Activated CD4-positive, alpha-beta T cell treated with anti-CD3 and anti-CD28 coated beads for 24 hours (primary cell): Measurements from ENCODE around the gene PRSS1.

ENCODE experiments used
- DNase-seq, 2 donors: peaks; one replicate each; pipeline ENCODE4 v3.0.0-alpha.2; 2020; ENCODE audit warnings: low read depth in 2 of 2

PRSS1 gene

DNA sequence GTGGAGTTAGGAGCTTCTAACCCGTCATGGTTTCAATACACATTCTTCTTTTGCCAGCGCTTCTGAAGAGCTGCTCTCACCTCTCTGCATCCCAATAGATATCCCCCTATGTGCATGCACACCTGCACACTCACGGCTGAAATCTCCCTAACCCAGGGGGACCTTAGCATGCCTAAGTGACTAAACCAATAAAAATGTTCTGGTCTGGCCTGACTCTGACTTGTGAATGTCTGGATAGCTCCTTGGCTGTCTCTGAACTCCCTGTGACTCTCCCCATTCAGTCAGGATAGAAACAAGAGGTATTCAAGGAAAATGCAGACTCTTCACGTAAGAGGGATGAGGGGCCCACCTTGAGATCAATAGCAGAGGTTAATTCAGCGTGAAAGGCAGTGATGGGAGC, 43.9 kb downstream of the PRSS1 start:
- DNase-seq = no peak

DNA sequence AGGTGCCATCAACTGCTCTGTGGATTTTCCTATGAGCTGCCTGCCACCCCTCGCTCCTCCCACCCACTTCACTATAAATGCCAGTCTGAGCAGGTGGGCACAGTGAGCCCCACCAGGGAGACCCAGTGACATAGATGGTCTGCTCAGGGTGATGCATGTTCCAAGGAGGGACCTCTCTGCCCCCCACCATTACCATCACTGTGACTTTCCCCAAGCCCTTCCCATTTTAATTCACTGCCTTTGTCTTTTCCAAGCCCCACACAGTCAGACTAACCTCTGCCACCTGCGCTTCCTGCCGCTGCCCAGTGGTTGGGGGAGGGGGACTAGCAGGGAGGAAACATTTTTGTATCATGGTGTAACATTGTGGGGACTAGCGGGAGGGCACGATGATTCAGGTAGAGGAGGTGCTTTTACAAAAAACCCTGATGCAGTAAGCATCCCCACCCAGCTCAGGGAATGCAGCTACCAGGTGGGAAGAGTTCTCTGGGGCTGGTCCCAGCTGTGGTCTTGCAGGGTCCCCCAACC, 46.1 kb downstream of the PRSS1 start:
- DNase-seq = no peak

DNA sequence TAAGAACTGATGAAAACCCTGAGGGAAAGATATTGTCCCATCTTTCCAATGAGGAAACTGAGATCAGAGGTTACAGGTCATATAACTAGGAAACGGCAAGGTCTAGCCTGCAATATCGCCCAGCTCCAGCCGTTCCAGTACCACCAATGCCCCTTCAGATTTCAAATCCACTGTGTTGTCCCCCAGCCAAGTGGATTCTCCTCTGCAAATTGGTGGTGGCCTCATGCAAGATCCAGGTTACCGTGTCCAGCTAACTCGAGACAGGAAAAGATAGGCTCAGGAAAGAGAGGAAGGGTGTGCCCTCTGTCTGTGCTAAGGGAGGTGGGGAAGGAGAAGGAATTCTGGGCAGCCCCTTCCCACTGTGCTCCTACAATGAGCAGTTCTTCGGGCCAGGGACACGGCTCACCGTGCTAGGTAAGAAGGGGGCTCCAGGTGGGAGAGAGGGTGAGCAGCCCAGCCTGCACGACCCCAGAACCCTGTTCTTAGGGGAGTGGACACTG, 46.8 kb downstream of the PRSS1 start:
- no peak for DNase-seq

DNA sequence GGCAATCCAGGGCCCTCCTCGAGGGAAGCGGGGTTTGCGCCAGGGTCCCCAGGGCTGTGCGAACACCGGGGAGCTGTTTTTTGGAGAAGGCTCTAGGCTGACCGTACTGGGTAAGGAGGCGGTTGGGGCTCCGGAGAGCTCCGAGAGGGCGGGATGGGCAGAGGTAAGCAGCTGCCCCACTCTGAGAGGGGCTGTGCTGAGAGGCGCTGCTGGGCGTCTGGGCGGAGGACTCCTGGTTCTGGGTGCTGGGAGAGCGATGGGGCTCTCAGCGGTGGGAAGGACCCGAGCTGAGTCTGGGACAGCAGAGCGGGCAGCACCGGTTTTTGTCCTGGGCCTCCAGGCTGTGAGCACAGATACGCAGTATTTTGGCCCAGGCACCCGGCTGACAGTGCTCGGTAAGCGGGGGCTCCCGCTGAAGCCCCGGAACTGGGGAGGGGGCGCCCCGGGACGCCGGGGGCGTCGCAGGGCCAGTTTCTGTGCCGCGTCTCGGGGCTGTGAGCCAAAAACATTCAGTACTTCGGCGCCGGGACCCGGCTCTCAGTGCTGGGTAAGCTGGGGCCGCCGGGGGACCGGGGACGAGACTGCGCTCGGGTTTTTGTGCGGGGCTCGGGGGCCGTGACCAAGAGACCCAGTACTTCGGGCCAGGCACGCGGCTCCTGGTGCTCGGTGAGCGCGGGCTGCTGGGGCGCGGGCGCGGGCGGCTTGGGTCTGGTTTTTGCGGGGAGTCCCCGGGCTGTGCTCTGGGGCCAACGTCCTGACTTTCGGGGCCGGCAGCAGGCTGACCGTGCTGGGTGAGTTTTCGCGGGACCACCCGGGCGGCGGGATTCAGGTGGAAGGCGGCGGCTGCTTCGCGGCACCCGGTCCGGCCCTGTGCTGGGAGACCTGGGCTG, 47.5 kb downstream of the PRSS1 start:
- DNase-seq = no peak

DNA sequence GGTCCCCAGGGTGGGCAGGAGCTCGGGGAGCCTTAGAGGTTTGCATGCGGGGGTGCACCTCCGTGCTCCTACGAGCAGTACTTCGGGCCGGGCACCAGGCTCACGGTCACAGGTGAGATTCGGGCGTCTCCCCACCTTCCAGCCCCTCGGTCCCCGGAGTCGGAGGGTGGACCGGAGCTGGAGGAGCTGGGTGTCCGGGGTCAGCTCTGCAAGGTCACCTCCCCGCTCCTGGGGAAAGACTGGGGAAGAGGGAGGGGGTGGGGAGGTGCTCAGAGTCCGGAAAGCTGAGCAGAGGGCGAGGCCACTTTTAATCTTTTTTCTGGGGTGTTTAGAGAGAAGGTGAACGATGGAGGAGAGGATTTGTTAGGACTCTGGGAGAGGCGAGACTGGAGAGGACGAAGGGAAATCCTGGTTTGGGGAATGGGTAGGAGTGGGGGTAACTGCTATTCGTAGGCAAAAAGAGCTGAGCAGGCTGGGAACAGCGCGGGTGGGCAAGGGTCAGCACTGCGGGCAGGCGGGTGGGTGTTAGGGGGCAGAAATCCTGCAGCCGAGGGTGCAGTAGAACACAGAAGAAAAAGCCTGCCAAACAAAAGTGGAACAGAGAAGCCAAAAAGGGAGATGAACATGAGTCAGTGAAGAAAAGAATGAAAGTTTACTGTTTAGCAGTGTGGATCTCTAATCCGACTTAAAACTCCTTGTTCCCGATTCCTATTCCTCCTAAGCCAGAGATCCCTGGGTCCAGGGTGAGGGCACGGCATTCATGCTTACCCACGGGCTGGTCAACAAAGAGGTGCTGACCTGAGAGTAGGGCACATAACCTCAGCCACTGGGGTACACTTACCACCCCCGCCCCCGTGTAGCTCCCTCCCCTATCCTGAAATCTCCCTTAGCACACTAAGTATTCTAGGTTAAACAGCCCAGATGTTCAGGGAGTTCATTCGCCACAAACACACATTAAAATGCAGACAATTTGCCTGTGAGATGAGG, 48.4 kb downstream of the PRSS1 start:
- DNase-seq = no peak

DNA sequence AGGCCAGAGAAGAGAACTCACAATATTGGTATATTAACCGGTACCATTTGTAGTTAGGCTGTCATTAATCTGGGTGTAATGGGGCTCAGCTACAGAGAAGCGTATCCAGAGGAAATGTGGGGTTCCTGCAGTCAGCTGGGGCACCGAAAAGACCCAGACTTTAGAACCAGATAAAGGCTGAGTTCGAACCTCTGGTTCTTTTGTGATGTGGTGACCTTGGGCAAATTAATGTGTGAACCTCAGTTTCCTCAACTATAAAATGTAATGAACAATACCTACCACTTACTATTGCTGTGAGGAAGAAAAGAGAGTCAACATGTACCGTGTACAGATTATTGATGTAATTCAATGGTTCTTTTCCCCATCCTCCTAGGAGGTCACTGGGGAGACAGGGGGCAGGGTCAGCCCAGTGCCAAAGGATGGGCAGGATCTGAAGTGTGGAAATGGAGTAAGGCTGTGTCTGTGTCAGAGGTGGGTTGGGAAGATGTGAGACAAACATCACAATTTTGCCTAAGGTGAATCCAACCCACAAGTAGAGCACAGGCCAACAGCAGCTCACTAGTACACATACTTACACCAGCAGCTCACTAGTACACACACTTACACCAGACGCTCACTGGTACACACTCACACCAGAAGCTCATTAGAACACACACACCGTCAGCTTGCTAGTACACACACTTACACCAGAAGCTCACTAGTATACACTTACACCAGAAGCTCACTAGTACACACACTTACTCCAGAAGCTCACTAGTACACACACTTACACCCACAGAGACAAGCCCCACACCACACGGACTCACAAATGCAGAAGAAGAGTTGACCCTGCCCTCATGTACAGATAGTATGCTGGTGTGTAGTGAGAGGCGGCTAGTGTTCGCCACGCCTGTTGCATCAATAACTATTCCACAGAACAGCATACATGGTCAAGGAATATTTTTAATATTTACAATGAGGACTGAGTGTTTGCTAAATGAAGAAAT, 49.5 kb downstream of the PRSS1 start:
- DNase-seq = no peak

DNA sequence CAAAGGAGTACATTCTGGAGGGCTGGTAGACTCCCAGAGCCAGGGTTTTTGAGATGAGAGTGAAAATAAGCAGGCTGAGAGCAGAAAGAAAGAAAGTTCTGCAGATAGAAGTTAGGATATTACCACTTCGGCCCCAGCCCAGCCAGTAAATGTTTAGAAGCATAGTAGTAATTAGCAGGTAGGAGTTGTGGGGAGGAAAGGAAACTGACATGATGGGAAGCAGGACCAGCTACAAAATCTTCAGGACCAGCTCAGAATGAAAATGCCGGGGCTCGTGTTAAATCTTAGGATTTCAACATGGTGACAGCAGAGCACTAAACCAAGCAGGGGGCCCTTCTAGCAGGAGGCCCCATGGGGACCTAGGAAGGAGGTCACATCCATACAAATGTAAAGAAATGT, 50.2 kb downstream of the PRSS1 start:
- no peak for DNase-seq

DNA sequence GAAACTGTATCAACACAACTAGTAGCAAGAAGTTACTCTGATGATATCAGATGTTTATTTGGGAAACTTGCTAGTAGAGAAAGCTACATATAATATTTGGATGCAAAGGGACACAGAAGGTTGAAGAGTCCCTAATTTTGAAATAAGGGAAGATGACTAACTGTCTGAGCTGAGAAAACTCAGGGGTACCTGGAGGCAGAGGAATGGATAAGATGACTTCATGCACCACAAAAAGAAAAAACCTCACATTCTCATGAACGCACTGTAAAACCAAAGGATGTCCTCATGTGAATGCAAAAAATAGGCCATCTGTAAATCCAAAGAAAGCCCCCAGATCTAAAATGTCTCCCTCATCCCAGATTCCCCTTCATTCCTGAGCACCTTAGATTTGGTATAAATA, 50.8 kb downstream of the PRSS1 start:
- no peak for DNase-seq

DNA sequence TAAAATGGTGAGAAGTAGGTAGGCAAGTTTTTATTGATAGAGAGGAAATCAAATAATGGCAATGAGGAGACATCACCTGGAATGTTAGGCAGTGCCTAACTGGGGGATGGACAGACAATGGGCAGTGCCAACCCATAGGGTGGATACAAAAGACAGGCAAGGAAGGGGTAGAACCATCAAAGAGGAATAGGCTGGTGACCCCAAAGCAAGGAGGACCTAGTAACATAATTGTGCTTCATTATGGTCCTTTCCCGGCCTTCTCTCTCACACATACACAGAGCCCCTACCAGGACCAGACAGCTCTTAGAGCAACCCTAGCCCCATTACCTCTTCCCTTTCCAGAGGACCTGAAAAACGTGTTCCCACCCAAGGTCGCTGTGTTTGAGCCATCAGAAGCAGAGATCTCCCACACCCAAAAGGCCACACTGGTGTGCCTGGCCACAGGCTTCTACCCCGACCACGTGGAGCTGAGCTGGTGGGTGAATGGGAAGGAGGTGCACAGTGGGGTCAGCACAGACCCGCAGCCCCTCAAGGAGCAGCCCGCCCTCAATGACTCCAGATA, 51.5 kb downstream of the PRSS1 start:
- no peak for DNase-seq

DNA sequence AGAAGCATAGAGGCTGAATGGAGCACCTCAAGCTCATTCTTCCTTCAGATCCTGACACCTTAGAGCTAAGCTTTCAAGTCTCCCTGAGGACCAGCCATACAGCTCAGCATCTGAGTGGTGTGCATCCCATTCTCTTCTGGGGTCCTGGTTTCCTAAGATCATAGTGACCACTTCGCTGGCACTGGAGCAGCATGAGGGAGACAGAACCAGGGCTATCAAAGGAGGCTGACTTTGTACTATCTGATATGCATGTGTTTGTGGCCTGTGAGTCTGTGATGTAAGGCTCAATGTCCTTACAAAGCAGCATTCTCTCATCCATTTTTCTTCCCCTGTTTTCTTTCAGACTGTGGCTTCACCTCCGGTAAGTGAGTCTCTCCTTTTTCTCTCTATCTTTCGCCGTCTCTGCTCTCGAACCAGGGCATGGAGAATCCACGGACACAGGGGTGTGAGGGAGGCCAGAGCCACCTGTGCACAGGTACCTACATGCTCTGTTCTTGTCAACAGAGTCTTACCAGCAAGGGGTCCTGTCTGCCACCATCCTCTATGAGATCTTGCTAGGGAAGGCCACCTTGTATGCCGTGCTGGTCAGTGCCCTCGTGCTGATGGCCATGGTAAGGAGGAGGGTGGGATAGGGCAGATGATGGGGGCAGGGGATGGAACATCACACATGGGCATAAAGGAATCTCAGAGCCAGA, 52.5 kb downstream of the PRSS1 start:
- DNase-seq = no peak

DNA sequence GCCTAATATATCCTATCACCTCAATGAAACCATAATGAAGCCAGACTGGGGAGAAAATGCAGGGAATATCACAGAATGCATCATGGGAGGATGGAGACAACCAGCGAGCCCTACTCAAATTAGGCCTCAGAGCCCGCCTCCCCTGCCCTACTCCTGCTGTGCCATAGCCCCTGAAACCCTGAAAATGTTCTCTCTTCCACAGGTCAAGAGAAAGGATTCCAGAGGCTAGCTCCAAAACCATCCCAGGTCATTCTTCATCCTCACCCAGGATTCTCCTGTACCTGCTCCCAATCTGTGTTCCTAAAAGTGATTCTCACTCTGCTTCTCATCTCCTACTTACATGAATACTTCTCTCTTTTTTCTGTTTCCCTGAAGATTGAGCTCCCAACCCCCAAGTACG, 53.0 kb downstream of the PRSS1 start:
- DNase-seq = no peak
